A673 (cell line): ENCODE measurements around the gene CDKL5.

ENCODE experiments used
- EZH2 ChIP-seq: fragments of 200-600 bp; sonication (generic); IDR thresholded peaks from 2 replicates; pipeline ENCODE4 v1.6.1; 2017; ENCODE audit warnings: borderline replicate concordance, low read depth, mild to moderate bottlenecking, mixed read lengths, antibody characterized with exemption, low read length; ENCODE audit not compliant: poor library complexity, severe bottlenecking
- TF ChIP-seq, protein P1 (sequence below): fragments of 300-800, 200-600 bp; sonication (generic); conservative IDR thresholded peaks from 2 replicates; pipeline ENCODE4 v1.5.1; 2017; ENCODE audit warnings: low read depth, mild to moderate bottlenecking, antibody characterized with exemption, low read length, moderate library complexity, mixed read lengths

GRCh38 chrX:18594079-18594478 lies 168.7 kb downstream of the CDKL5 start:
- TF ChIP-seq, protein P1, sequence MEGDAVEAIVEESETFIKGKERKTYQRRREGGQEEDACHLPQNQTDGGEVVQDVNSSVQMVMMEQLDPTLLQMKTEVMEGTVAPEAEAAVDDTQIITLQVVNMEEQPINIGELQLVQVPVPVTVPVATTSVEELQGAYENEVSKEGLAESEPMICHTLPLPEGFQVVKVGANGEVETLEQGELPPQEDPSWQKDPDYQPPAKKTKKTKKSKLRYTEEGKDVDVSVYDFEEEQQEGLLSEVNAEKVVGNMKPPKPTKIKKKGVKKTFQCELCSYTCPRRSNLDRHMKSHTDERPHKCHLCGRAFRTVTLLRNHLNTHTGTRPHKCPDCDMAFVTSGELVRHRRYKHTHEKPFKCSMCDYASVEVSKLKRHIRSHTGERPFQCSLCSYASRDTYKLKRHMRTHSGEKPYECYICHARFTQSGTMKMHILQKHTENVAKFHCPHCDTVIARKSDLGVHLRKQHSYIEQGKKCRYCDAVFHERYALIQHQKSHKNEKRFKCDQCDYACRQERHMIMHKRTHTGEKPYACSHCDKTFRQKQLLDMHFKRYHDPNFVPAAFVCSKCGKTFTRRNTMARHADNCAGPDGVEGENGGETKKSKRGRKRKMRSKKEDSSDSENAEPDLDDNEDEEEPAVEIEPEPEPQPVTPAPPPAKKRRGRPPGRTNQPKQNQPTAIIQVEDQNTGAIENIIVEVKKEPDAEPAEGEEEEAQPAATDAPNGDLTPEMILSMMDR, result no peak
- TF ChIP-seq EZH2, result no peak
